IPS-15b (cell line): ENCODE data around the gene PBX4.

ENCODE experiments used
- H3K27me3 ChIP-seq: one replicate; pipeline ENCODE4 v1.6.1; 2013; ENCODE audit warnings: low read length; ENCODE audit not compliant: control insufficient read depth, insufficient read depth
- H3K36me3 ChIP-seq: one replicate; pipeline ENCODE4 v1.6.1; 2013; ENCODE audit warnings: low read length; ENCODE audit not compliant: control insufficient read depth, insufficient read depth
- H3K4me1 ChIP-seq: one replicate; pipeline ENCODE4 v1.6.1; 2013; ENCODE audit warnings: mild to moderate bottlenecking, low read length; ENCODE audit not compliant: control insufficient read depth, insufficient read depth
- H3K4me3 ChIP-seq: one replicate; pipeline ENCODE4 v1.5.1; 2013; ENCODE audit warnings: low read depth, low read length
- H3K9ac ChIP-seq: one replicate; pipeline ENCODE4 v1.6.1; 2013; ENCODE audit warnings: low read depth, mild to moderate bottlenecking, low read length
- H3K9me3 ChIP-seq: one replicate; pipeline ENCODE4 v1.6.1; 2013; ENCODE audit warnings: mild to moderate bottlenecking, low read length; ENCODE audit not compliant: control insufficient read depth, insufficient read depth

The PBX4 gene

GRCh38 chr19:19655641-19656343 lies 37.3 kb upstream of the PBX4 start:
- H3K9ac ChIP-seq = no peak overlapping the region
- no peaks in the 10 kb centered on the region for H3K4me1 ChIP-seq
- H3K4me3 ChIP-seq = no peak overlapping the region
- no peaks in the 10 kb centered on the region for H3K9me3 ChIP-seq
- peaks cover 88% of the 10 kb centered on the region for H3K36me3 ChIP-seq
- no peaks in the 10 kb centered on the region for H3K27me3 ChIP-seq

GRCh38 chr19:19655051-19655594 lies 36.6 kb upstream of the PBX4 start:
- H3K9ac ChIP-seq = no peak overlapping the region
- no peaks in the 10 kb centered on the region for H3K27me3 ChIP-seq
- H3K4me3 ChIP-seq = no peak overlapping the region
- peaks cover 93% of the 10 kb centered on the region for H3K36me3 ChIP-seq
- H3K4me1 ChIP-seq = no peaks in the 10 kb centered on the region
- H3K9me3 ChIP-seq = no peaks in the 10 kb centered on the region

- Histone ChIP-seq H3K4me3 (no peak overlapping the region), H3K27me3 (no peaks in the 10 kb centered on the region), H3K36me3 (peaks cover 93% of the 10 kb centered on the region), H3K9ac (no peak overlapping the region), H3K4me1 (no peaks in the 10 kb centered on the region), H3K9me3 (no peaks in the 10 kb centered on the region)
Observed at GRCh38 chr19:19654441-19654840, 36.0 kb upstream of the PBX4 start.

DNA sequence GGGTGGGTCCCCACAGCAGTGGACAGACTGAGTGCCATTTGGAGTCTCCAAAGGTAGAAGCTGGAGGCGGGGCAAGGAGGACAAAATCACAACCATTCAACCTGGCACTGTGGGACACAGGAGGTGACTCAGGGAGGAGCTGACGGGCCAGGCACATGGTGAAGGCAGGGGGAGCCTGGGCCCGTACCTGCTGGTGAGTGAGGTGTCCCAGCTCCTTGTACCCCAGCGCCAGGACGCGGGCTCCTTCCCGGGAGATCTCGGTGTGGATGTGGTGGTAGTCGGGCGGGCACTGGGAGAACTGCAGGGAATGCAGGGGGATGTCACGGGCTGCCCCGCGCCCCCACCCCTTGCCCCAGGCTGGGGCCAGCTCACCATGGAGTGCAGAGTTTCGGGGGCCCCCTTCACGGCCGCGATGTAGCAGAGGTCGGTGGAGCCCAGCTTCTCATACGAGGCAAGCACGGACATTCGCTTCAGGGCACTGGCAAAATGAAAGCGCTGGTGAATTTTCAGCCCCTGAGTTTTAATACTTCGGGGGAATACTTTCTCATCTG lies 35.2 kb upstream of the PBX4 start:
- Histone ChIP-seq H3K9me3 (no peaks in the 10 kb centered on the region), H3K4me1 (no peaks in the 10 kb centered on the region), H3K4me3 (no peak overlapping the region), H3K27me3 (no peaks in the 10 kb centered on the region), H3K9ac (no peak overlapping the region), H3K36me3 (peaks cover 94% of the 10 kb centered on the region)

GRCh38 chr19:19652482-19653295 lies 34.2 kb upstream of the PBX4 start:
- H3K27me3 ChIP-seq = no peaks in the 10 kb centered on the region
- H3K9ac ChIP-seq = no peak overlapping the region
- H3K9me3 ChIP-seq = no peaks in the 10 kb centered on the region
- H3K4me3 ChIP-seq = no peak overlapping the region
- H3K4me1 ChIP-seq = no peaks in the 10 kb centered on the region
- peaks cover 87% of the 10 kb centered on the region for H3K36me3 ChIP-seq

DNA sequence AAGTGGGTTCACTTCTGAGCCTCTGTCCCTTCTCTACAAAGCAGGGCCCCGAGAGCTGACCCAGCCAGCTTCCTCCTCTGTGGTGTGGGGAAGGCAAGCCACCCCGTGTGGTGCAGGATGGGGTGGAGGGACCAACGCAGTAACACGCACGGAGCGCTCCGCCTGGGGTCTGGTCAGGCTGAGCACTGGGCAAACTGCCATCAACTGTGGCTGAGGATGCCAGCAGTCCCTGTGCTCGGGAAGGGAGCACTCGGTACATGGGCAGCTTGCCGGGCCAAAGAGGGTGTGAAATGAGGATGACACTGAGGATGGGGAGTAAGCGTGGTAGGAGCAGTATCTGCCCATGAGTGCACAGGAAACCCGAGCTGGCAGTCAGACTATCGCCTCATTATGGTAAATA lies 32.6 kb upstream of the PBX4 start:
- no peak overlapping the region for H3K9ac ChIP-seq
- H3K4me3 ChIP-seq = no peak overlapping the region
- H3K27me3 ChIP-seq = no peaks in the 10 kb centered on the region
- no peaks in the 10 kb centered on the region for H3K9me3 ChIP-seq
- H3K36me3 ChIP-seq = peaks cover 85% of the 10 kb centered on the region
- H3K4me1 ChIP-seq = no peaks in the 10 kb centered on the region

- H3K9me3 ChIP-seq = no peaks in the 10 kb centered on the region
- no peaks in the 10 kb centered on the region for H3K27me3 ChIP-seq
- H3K36me3 ChIP-seq = peaks cover 85% of the 10 kb centered on the region
- H3K4me3 ChIP-seq = no peak overlapping the region
- no peak overlapping the region for H3K9ac ChIP-seq
- H3K4me1 ChIP-seq = no peaks in the 10 kb centered on the region
Observed at GRCh38 chr19:19650331-19650730, 31.8 kb upstream of the PBX4 start.

- H3K4me1 ChIP-seq = no peaks in the 10 kb centered on the region
- H3K9ac ChIP-seq = no peak overlapping the region
- no peaks in the 10 kb centered on the region for H3K9me3 ChIP-seq
- peaks cover 85% of the 10 kb centered on the region for H3K36me3 ChIP-seq
- H3K27me3 ChIP-seq = no peaks in the 10 kb centered on the region
- H3K4me3 ChIP-seq = no peak overlapping the region
Observed at GRCh38 chr19:19649580-19649995, 31.1 kb upstream of the PBX4 start.

DNA sequence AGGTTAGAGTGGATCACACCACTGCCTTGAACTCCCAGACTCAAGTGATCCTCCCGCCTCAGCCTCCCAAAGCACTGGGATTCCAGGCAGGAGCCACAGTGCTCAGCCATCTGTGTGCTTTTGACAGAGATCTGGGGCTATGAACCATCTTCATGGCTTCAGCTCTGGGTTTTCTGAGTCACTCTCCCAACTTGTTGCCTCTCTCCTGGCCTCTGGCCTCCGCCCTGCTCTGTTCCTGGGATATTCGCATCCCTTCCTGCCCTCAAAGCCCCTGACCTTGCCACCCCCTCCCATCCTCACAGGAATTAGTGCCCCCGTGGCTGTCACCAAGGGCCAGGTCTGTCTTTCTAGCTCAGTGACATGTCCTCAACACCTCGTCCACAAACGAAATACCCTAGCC lies 30.7 kb upstream of the PBX4 start:
- Histone ChIP-seq H3K4me3 (no peak overlapping the region), H3K4me1 (no peaks in the 10 kb centered on the region), H3K36me3 (peaks cover 81% of the 10 kb centered on the region), H3K27me3 (no peaks in the 10 kb centered on the region), H3K9ac (no peak overlapping the region), H3K9me3 (no peaks in the 10 kb centered on the region)

GRCh38 chr19:19647037-19647835 lies 28.7 kb upstream of the PBX4 start:
- Histone ChIP-seq H3K9me3 (no peaks in the 10 kb centered on the region), H3K36me3 (peaks cover 63% of the 10 kb centered on the region), H3K4me3 (no peak overlapping the region), H3K4me1 (no peaks in the 10 kb centered on the region), H3K27me3 (no peaks in the 10 kb centered on the region), H3K9ac (no peak overlapping the region)

- H3K4me1 ChIP-seq = no peaks in the 10 kb centered on the region
- H3K9me3 ChIP-seq = no peaks in the 10 kb centered on the region
- H3K9ac ChIP-seq = no peak overlapping the region
- no peaks in the 10 kb centered on the region for H3K27me3 ChIP-seq
- no peak overlapping the region for H3K4me3 ChIP-seq
- H3K36me3 ChIP-seq = peaks cover 44% of the 10 kb centered on the region
Observed at GRCh38 chr19:19645233-19645870, 26.9 kb upstream of the PBX4 start.
